Keratinocyte (primary cell): ENCODE results near the gene TRIM47. TPM values are rescaled to one million over a fixed set of nuclear protein-coding genes. Genes with fewer than 3 reads are reported as not detected.

Experiments used
- DNase-seq: peaks from one replicate; pipeline ENCODE4 v3.0.0-alpha.2; 2011; ENCODE audit warnings: low read depth, missing footprints, low spot score
- FAIRE-seq: peaks from 2 replicates; lab custom pipeline; 2011; peaks lifted over from hg19 to GRCh38; lab: Jason Lieb, UNC
- H2AFZ ChIP-seq: 2 replicates; pipeline ENCODE4 v1.6.0; 2012; ENCODE audit warnings: low read length, control low read depth, inconsistent platforms; ENCODE audit not compliant: control insufficient read depth
- H3K27ac ChIP-seq: 2 replicates; pipeline ENCODE4 v1.5.1; 2011; ENCODE audit warnings: low read length; ENCODE audit not compliant: control insufficient read depth, insufficient read depth
- H3K27me3 ChIP-seq: 3 replicates; pipeline ENCODE4 v1.6.0; 2011; ENCODE audit warnings: low read length; ENCODE audit not compliant: control insufficient read depth, insufficient read depth; ENCODE audit errors: extremely low read depth
- H3K36me3 ChIP-seq, 2 experiments: 2 replicates in 1 of 2; 3 replicates in 1 of 2; pipeline ENCODE4 v1.5.1; 2011; ENCODE audit warnings: low read length in 2 of 2, mild to moderate bottlenecking in 1 of 2; ENCODE audit not compliant: control insufficient read depth in 2 of 2, insufficient read depth in 2 of 2; ENCODE audit errors: extremely low read depth in 1 of 2
- H3K4me1 ChIP-seq: 3 replicates; pipeline ENCODE4 v1.5.1; 2011; ENCODE audit warnings: low read length; ENCODE audit not compliant: control insufficient read depth, insufficient read depth; ENCODE audit errors: extremely low read depth
- H3K4me2 ChIP-seq: 3 replicates; pipeline ENCODE4 v1.6.0; 2011; ENCODE audit warnings: low read depth, low read length; ENCODE audit not compliant: control insufficient read depth, insufficient read depth; ENCODE audit errors: extremely low read depth
- H3K4me3 ChIP-seq, 3 experiments: fragments of 200-600 bp in 1 of 3; sonication (generic) in 1 of 3; 2 replicates in 2 of 3; 3 replicates in 1 of 3; pipeline ENCODE4 v1.5.1; 2011 to 2016; ENCODE audit warnings: low read length in 3 of 3, mild to moderate bottlenecking in 3 of 3, control low read depth in 2 of 3, inconsistent platforms in 1 of 3, low read depth in 1 of 3, mixed read lengths in 1 of 3, mixed run types in 1 of 3, moderate library complexity in 1 of 3; ENCODE audit not compliant: control insufficient read depth in 2 of 3, insufficient read depth in 2 of 3; ENCODE audit errors: extremely low read depth in 1 of 3
- H3K79me2 ChIP-seq: 2 replicates; pipeline ENCODE4 v1.6.0; 2012; ENCODE audit warnings: low read length; ENCODE audit not compliant: control insufficient read depth, insufficient read depth
- H3K9ac ChIP-seq: 3 replicates; pipeline ENCODE4 v1.6.0; 2011; ENCODE audit warnings: low read length; ENCODE audit not compliant: control insufficient read depth, insufficient read depth; ENCODE audit errors: extremely low read depth
- H3K9me1 ChIP-seq: 3 replicates; pipeline ENCODE4 v1.6.0; 2011; ENCODE audit warnings: low read length; ENCODE audit not compliant: control insufficient read depth, insufficient read depth; ENCODE audit errors: extremely low read depth
- H3K9me3 ChIP-seq: 2 replicates; pipeline ENCODE4 v1.5.1; 2012; ENCODE audit warnings: low read depth, low read length; ENCODE audit not compliant: control insufficient read depth
- H4K20me1 ChIP-seq: 3 replicates; pipeline ENCODE4 v1.6.0; 2011; ENCODE audit warnings: low read length; ENCODE audit not compliant: control insufficient read depth, insufficient read depth; ENCODE audit errors: extremely low read depth
- CTCF ChIP-seq, 3 experiments: IDR thresholded peaks in 1 of 3; conservative IDR thresholded peaks in 1 of 3; optimal IDR thresholded peaks in 1 of 3; 2 replicates in 2 of 3; 3 replicates in 1 of 3; pipeline versions ENCODE3 to v1.5.1; 2011; ENCODE audit warnings: low read length in 3 of 3, mild to moderate bottlenecking in 3 of 3, moderate library complexity in 2 of 3, control low read depth in 1 of 3, inconsistent platforms in 1 of 3; ENCODE audit not compliant: insufficient read depth in 2 of 3; ENCODE audit errors: extremely low read depth in 1 of 3
- EZH2 ChIP-seq: IDR thresholded peaks from one replicate; pipeline ENCODE4 v1.6.1; 2012; ENCODE audit warnings: inconsistent platforms, mild to moderate bottlenecking, low read length, moderate library complexity
- dilution Hi-C: fragments of 300-500 bp; cut with MboI; formaldehyde crosslinking; loops from one replicate; pipeline ENCODE4 v1.7.0; 2020; ENCODE audit warnings: low sequenced_read_pairs; ENCODE audit not compliant: extremely low pct_ligation_motif_present
- polyA plus RNA-seq, 5 experiments: library from polyadenylated mRNA; depleted of rRNA in 3 of 5; stranded (reverse) in 3 of 5; stranded (forward) in 1 of 5; unstranded in 1 of 5; fragments of >200 nt; gene quantifications; 1 replicate in 1 of 5; 2 replicates in 3 of 5; 3 replicates in 1 of 5; pipeline versions ENCODE4 v1.2.1 to v1.2.3, GENCODE V29; 2011 to 2012; ENCODE audit warnings: missing spikeins in 2 of 5, low read depth in 1 of 5, low replicate concordance in 1 of 5

The TRIM47 gene
- polyA plus RNA-seq, 1 donor (not counting 4 experiments of a cell fraction or from before 2014, with no cell fraction given), result 9.4 TPM

GRCh38 chr17:75908201-75908600 lies 29.8 kb upstream of the TRIM47 start:
- H3K9ac ChIP-seq, result no peak overlapping the region

GRCh38 chr17:75906143-75906884 lies 27.9 kb upstream of the TRIM47 start:
- Histone ChIP-seq H4K20me1 (no peaks in the 10 kb centered on the region), H3K9ac (no peak overlapping the region), H3K27ac (no peak overlapping the region), H3K36me3 (peaks cover 0 to 3% of the 10 kb centered on the region in 2 experiments), H3K79me2 (peaks cover 8% of the 10 kb centered on the region), H3K4me3 (no peak overlapping the region), H3K9me1 (peaks cover 2% of the 10 kb centered on the region), H2AFZ (no peak overlapping the region), H3K4me2 (no peak overlapping the region), H3K4me1 (peaks cover 32% of the 10 kb centered on the region), H3K27me3 (no peaks in the 10 kb centered on the region), H3K9me3 (no peaks in the 10 kb centered on the region)
- dilution Hi-C loops, result no loop called here
- TF ChIP-seq EZH2, result no peak
- TF ChIP-seq CTCF (optimal IDR thresholded peaks at IDR 0.05 in 1 of 3, IDR thresholded peaks at IDR 0.05 in 1 of 3, conservative IDR thresholded peaks at IDR 0.05 in 1 of 3; ENCODE audit: extremely low read depth in 1 of 3, insufficient read depth in 2 of 3, low read length in 3 of 3), result no peak
- no peak for DNase-seq
- no peak for FAIRE-seq

More at GRCh38 chr17:75908201-75908600, 29.8 kb upstream of the TRIM47 start:
- Histone ChIP-seq H3K79me2 (peaks cover 8% of the 10 kb centered on the region), H3K4me1 (peaks cover 32% of the 10 kb centered on the region), H2AFZ (no peak overlapping the region), H3K36me3 (peaks cover 0 to 5% of the 10 kb centered on the region in 2 experiments), H3K27ac (no peak overlapping the region), H3K9me1 (peaks cover 2% of the 10 kb centered on the region), H3K4me2 (no peak overlapping the region), H3K27me3 (no peaks in the 10 kb centered on the region), H3K9me3 (no peaks in the 10 kb centered on the region), H4K20me1 (no peaks in the 10 kb centered on the region), H3K4me3 (no peak overlapping the region)
- TF ChIP-seq EZH2, result no peak
- no peak for TF ChIP-seq CTCF (optimal IDR thresholded peaks at IDR 0.05 in 1 of 3, IDR thresholded peaks at IDR 0.05 in 1 of 3, conservative IDR thresholded peaks at IDR 0.05 in 1 of 3; ENCODE audit: extremely low read depth in 1 of 3, insufficient read depth in 2 of 3, low read length in 3 of 3)
- dilution Hi-C loops, result no loop called here
- FAIRE-seq (no peak), DNase-seq (no peak)
